K562 (cell line): ENCODE measurements around the gene PLEKHM2. TPM values are rescaled to one million over a fixed set of nuclear protein-coding genes. Genes with fewer than 3 reads are reported as not detected.
A peak's percentile ranks its signal among the peaks of the same experiment; 100 is the strongest.
"Not testable (repeated sequence)": the region's sequence is repeated elsewhere in the genome, so short reads cannot be mapped to it uniquely, and the experiment has no call there.

Experiments
- ATAC-seq: fragments of 200-7000 bp; cut with Tn5 transposase; 3 replicates; pipeline ENCODE4 v1.9.1; 2020; ENCODE audit warnings: moderate library complexity
- BruUV-seq: library from RNA; stranded (reverse); fragments of 400-500 nt; replicated peaks from 2 replicates; lab custom pipeline; 2021; lab: Mats Ljungman, UMichigan
- CTCF ChIA-PET: fragments of 300-600 bp; formaldehyde crosslinking; extraction: SDS; loops from one replicate; lab custom pipeline; 2021; ENCODE audit warnings: low intra/inter-chr PET ratio; lab: Yijun Ruan, JAX
- POLR2A ChIA-PET: fragments of 300-600, 350-650 bp; sonication (Branson Sonifier 250); formaldehyde crosslinking; extraction: SDS; loops from one replicate; lab custom pipeline; 2021; ENCODE audit warnings: antibody characterized with exemption, inconsistent platforms; lab: Yijun Ruan, JAX
- DNase-seq, 4 experiments: peaks; one replicate each; pipeline versions ENCODE4 v3.0.0 to v3.0.0-alpha.2; 2011 to 2018; ENCODE audit warnings: low spot score in 3 of 4, mixed read lengths in 3 of 4; ENCODE audit errors: extremely low read depth in 1 of 4
- FAIRE-seq: peaks from 2 replicates; lab custom pipeline; 2011; peaks lifted over from hg19 to GRCh38; lab: Jason Lieb, UNC
- H2AFZ ChIP-seq: 2 replicates; pipeline ENCODE4 v1.6.0; 2011; ENCODE audit warnings: low read depth, low read length, control low read depth, inconsistent platforms
- H3K27ac ChIP-seq: fragments of 200-600 bp; 3 replicates; pipeline ENCODE4 v1.8.0; 2011; ENCODE audit warnings: low read depth, mild to moderate bottlenecking, control low read depth, inconsistent platforms, low read length, moderate library complexity, mixed read lengths; ENCODE audit errors: extremely low read depth
- H3K27me3 ChIP-seq, 2 experiments: fragments of 300-600 bp in 1 of 2; 2 replicates in 1 of 2; 3 replicates in 1 of 2; pipeline versions ENCODE4 v1.6.0 to v1.8.0; 2011; ENCODE audit warnings: inconsistent platforms in 2 of 2, low read length in 2 of 2, mild to moderate bottlenecking in 1 of 2, mixed read lengths in 1 of 2, moderate library complexity in 1 of 2; ENCODE audit not compliant: control insufficient read depth in 2 of 2, insufficient read depth in 2 of 2
- H3K36me3 ChIP-seq: fragments of 300-600 bp; 3 replicates; pipeline ENCODE4 v1.8.0; 2011; ENCODE audit warnings: mild to moderate bottlenecking, low read length, inconsistent platforms; ENCODE audit not compliant: control insufficient read depth, insufficient read depth
- H3K4me1 ChIP-seq, 2 experiments: fragments of 200-600 bp in 1 of 2; replicated peaks in 1 of 2; 2 replicates in 1 of 2; 3 replicates in 1 of 2; pipeline versions ENCODE4 v1.5.1 to v1.8.0; 2011; ENCODE audit warnings: inconsistent platforms in 2 of 2, low read length in 2 of 2, mild to moderate bottlenecking in 1 of 2, mixed read lengths in 1 of 2, moderate library complexity in 1 of 2; ENCODE audit not compliant: control insufficient read depth in 2 of 2, insufficient read depth in 2 of 2
- H3K4me2 ChIP-seq: 2 replicates; pipeline ENCODE4 v1.6.1; 2011; ENCODE audit warnings: low read length, control low read depth, inconsistent platforms, mixed read lengths; ENCODE audit not compliant: insufficient read depth
- H3K4me3 ChIP-seq: fragments of 200-600 bp; sonication (generic), shearing (Covaris generic); 2 replicates; pipeline ENCODE4 v1.5.1; 2016; ENCODE audit warnings: control low read depth, inconsistent platforms
- H3K79me2 ChIP-seq: fragments of 200-600 bp; 3 replicates; pipeline ENCODE4 v1.8.0; 2011; ENCODE audit warnings: low read length, inconsistent platforms; ENCODE audit not compliant: control insufficient read depth, insufficient read depth
- H3K9ac ChIP-seq, 2 experiments: 2 replicates each; pipeline versions ENCODE4 v1.6.0 to v1.6.1; 2011; ENCODE audit warnings: low read depth in 2 of 2, low read length in 2 of 2, control low read depth in 1 of 2, inconsistent platforms in 1 of 2, mild to moderate bottlenecking in 1 of 2, mixed read lengths in 1 of 2; ENCODE audit not compliant: insufficient read depth in 1 of 2
- H3K9me1 ChIP-seq: one replicate; pipeline ENCODE4 v1.6.0; 2011; ENCODE audit warnings: inconsistent platforms, mild to moderate bottlenecking, low read length, moderate library complexity; ENCODE audit not compliant: control insufficient read depth, insufficient read depth
- H3K9me3 ChIP-seq: replicated peaks from 2 replicates; pipeline ENCODE4 v1.5.1; 2011; ENCODE audit warnings: low read depth, low read length, inconsistent platforms; ENCODE audit not compliant: control insufficient read depth, insufficient read depth
- H4K20me1 ChIP-seq: replicated peaks from 2 replicates; pipeline ENCODE4 v1.6.1; 2011; ENCODE audit warnings: low read length, inconsistent platforms, mixed read lengths; ENCODE audit not compliant: control insufficient read depth, insufficient read depth
- BCOR ChIP-seq: fragments of 450-650 bp; IDR thresholded peaks from 2 replicates; pipeline ENCODE4 v1.6.1; 2016
- KDM1A ChIP-seq, 2 experiments: fragments of 450-650 bp; IDR thresholded peaks; 2 replicates each; pipeline ENCODE4 v1.6.1; 2016; ENCODE audit warnings: mild to moderate bottlenecking in 2 of 2
- MAFF ChIP-seq: IDR thresholded peaks from 2 replicates; pipeline ENCODE4 v1.6.1; 2012; ENCODE audit warnings: low read length, improper control_type of control experiment
- NFIC ChIP-seq: fragments of 450-650 bp; IDR thresholded peaks from 2 replicates; pipeline ENCODE4 v1.6.1; 2017; ENCODE audit warnings: mild to moderate bottlenecking, inconsistent platforms
- ZNF121 ChIP-seq: sonication (generic); formaldehyde crosslinking; conservative IDR thresholded peaks from 2 replicates; pipeline ENCODE4 v1.8.0; 2022; ENCODE audit warnings: missing genetic modification reagents
- ZNF146 ChIP-seq: IDR thresholded peaks from one replicate; pipeline ENCODE4 v1.6.1; 2018; ENCODE audit warnings: missing compliant biosample characterization; ENCODE audit not compliant: unreplicated experiment
- WGBS: fragments of 100-300 bp; shearing (Covaris generic); methylation state at CpG from one replicate; pipeline ENCODE4 v1.1.6; 2016; ENCODE audit warnings: low coverage, mixed read lengths; ENCODE audit not compliant: insufficient coverage; ENCODE audit errors: missing lambda C conversion rate; 5-methylcytosine and 5-hydroxymethylcytosine counted together
- in situ Hi-C: fragments of 300-500 bp; cut with MboI; formaldehyde crosslinking; loops from 4 replicates; pipeline ENCODE4 v1.15.0; 2018; ENCODE audit warnings: inconsistent platforms, mixed read lengths
- intact Hi-C: fragments of 100-400 bp; cut with micrococcal nuclease; formaldehyde crosslinking; loops from 2 replicates; pipeline ENCODE4 v1.14.2; 2022
- polyA plus RNA-seq, 8 experiments: library from polyadenylated mRNA; depleted of rRNA in 4 of 8; stranded (reverse) in 5 of 8; unstranded in 3 of 8; fragments of >200 nt; fragmentation: Nextera tagmentation in 2 of 8; fragmentation: Illumina TruSeq in 1 of 8; extraction: Ambion mirVana in 2 of 8; extraction: Trizol in 1 of 8; gene quantifications; 2 replicates each; pipeline versions ENCODE4 v1.2.1 to v1.2.3, GENCODE V29; 2011 to 2014; ENCODE audit warnings: inconsistent platforms in 1 of 8, missing spikeins in 1 of 8
- total RNA-seq, 7 experiments: library from RNA; depleted of rRNA in 6 of 7; stranded (reverse); fragments of >200 nt in 6 of 7; fragmentation: Illumina TruSeq in 2 of 7; extraction: Trizol in 2 of 7; gene quantifications; 2 replicates each; pipeline versions ENCODE4 v1.2.1 to v1.2.3, GENCODE V29; 2011 to 2021; ENCODE audit warnings: low replicate concordance in 1 of 7

Gene PLEKHM2
- total and polyA plus RNA-seq, 9 of the 15 experiments (the other 6 are each of a cell fraction or from before 2014, with no cell fraction given): 0.27 to 63.7 (median 33.2) TPM

- BruUV-seq: no TSS peak
- intact Hi-C loops (no loop called here), in situ Hi-C loops (no loop called here)
- ChIA-PET CTCF (no interaction called here), POLR2A (interaction anchor here (0.9 kb wide), 2 partner anchors 17 to 32 kb away, joined by 3 read pairs; no protein-coding TSS in a partner anchor)
- H3K4me3 ChIP-seq: no peak overlapping the region
- no peaks in the 10 kb centered on the region for H3K27me3 ChIP-seq
- no peaks in the 10 kb centered on the region for H3K9me1 ChIP-seq
- no peak overlapping the region for H3K9ac ChIP-seq
- DNase-seq (no peak), ATAC-seq (no peak), FAIRE-seq (no peak)
- H3K9me3 ChIP-seq: no peaks in the 10 kb centered on the region
- H3K27ac ChIP-seq: no peak overlapping the region
- no peak overlapping the region for H3K4me2 ChIP-seq
- H3K4me1 ChIP-seq: peaks cover 0 to 10% of the 10 kb centered on the region in 2 experiments; a peak in 2 of 5 replicates
- TF ChIP-seq MAFF (no peak), ZNF121 (CRISPR knock-in tag) (peak; percentile 85), BCOR (peak; percentile 42; the same call in 1 of the 2 replicates)
- H4K20me1 ChIP-seq: peaks cover 7% of the 10 kb centered on the region
- H3K36me3 ChIP-seq: peaks cover 29% of the 10 kb centered on the region; the same call in 2 of the 3 replicates
- H3K79me2 ChIP-seq: peaks cover 57% of the 10 kb centered on the region
- no peak overlapping the region for H2AFZ ChIP-seq
- 85% methylated on average over 2 of the region's 2 CpGs for WGBS
Measured at GRCh38 chr1:15698201-15698600, 14.1 kb downstream of the PLEKHM2 start.

GRCh38 chr1:15699321-15699720 is 15.2 kb downstream of the PLEKHM2 start:
- H3K79me2 ChIP-seq: peaks cover 56% of the 10 kb centered on the region
- H3K4me1 ChIP-seq: peaks cover 0 to 10% of the 10 kb centered on the region in 2 experiments; a peak in 2 of 5 replicates
- WGBS: 96% methylated on average over 4 of the region's 4 CpGs
- H2AFZ ChIP-seq, intact Hi-C loops, H4K20me1 ChIP-seq, H3K27ac ChIP-seq: not testable (repeated sequence)
- TF ChIP-seq KDM1A (IDR thresholded peaks at IDR 0.05) (0 out of 4 replicates have a peak, but pooled peaks of 1 of the 2 experiments have one; percentile 34), ZNF146 (CRISPR knock-in tag) (peak; percentile 95), NFIC (0 out of 2 replicates have a peak, but pooled peaks have one; percentile 8), BCOR (peak; percentile 61)
- TF ChIP-seq, all 486 proteins: peak for 4; not testable (repeated sequence) for 482
- ATAC-seq, H3K4me3 ChIP-seq, FAIRE-seq, H3K9me1 ChIP-seq, H3K4me2 ChIP-seq, BruUV-seq, POLR2A ChIA-PET, DNase-seq, H3K9ac ChIP-seq, CTCF ChIA-PET, H3K9me3 ChIP-seq, in situ Hi-C loops, H3K27me3 ChIP-seq: not testable (repeated sequence)
- H3K36me3 ChIP-seq: peaks cover 24% of the 10 kb centered on the region; the same call in 2 of the 3 replicates
